Body of pancreas (tissue), 4 donors: ENCODE data around the gene DEK.

ENCODE experiments used
- CTCF ChIP-seq, 7 experiments: fragments of 450-650 bp in 4 of 7; fragments of 200-600 bp in 3 of 7; sonication (generic) in 3 of 7; IDR thresholded peaks; one replicate each; pipeline ENCODE4 v1.5.1; 2016 to 2019; ENCODE audit warnings: antibody characterized with exemption in 7 of 7
- POLR2A ChIP-seq, 3 donors: fragments of 450-650 bp; IDR thresholded peaks; one replicate each; pipeline ENCODE4 v1.6.1; 2016; ENCODE audit warnings: antibody characterized with exemption in 3 of 3, mild to moderate bottlenecking in 2 of 3

DNA sequence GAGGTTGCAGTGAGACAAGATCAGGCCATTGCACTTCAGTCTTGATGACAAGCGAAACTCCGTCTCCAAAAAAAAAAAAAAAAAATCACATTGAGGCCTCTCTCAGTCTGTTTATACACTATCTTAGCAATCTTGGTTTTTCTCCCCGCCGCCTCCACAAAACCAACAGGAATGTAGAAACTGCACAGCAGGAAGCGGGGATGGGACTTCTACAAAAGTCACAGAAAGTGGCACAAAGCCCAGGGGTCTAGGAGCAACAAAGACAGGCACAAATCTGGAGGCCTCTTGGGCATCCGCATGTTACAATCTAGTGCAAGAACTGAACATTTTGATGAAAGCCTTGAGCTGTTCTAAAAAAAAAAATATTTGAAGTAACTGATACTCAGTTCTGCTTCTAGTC lies 60.5 kb downstream of the DEK start:
- TF ChIP-seq CTCF (IDR thresholded peaks at IDR 0.05) = no peak
- TF ChIP-seq POLR2A (IDR thresholded peaks at IDR 0.05) = no peak
